Stomach (tissue), 9 donors: ENCODE results near the gene CISD3. TPM values are rescaled to one million over a fixed set of nuclear protein-coding genes. Genes with fewer than 3 reads are reported as not detected.

Experiments
- DNase-seq, 2 donors: peaks; one replicate each; pipeline versions ENCODE4 v3.0.0 to v3.0.0-alpha.2; 2013 to 2019
- H3K27ac ChIP-seq, 5 donors: fragments of 200-600 bp in 4 of 5; sonication (generic) in 4 of 5; one replicate each; pipeline ENCODE4 v1.5.1; 2013 to 2019; ENCODE audit warnings: mild to moderate bottlenecking in 1 of 5, moderate library complexity in 1 of 5
- H3K27me3 ChIP-seq, 3 donors: fragments of 200-600 bp; sonication (generic); one replicate each; pipeline ENCODE4 v1.5.1; 2017 to 2019; ENCODE audit warnings: mixed run types in 1 of 3
- H3K36me3 ChIP-seq, 4 donors: fragments of 200-600 bp; sonication (generic); 1 replicate in 3 of 4; 2 replicates in 1 of 4; pipeline ENCODE4 v1.5.1; 2016 to 2019
- H3K4me1 ChIP-seq, 4 donors: fragments of 200-600 bp; sonication (generic); one replicate each; pipeline ENCODE4 v1.5.1; 2016 to 2019
- H3K4me3 ChIP-seq, 4 donors: fragments of 200-600 bp; sonication (generic) in 3 of 4; one replicate each; pipeline ENCODE4 v1.5.1; 2016 to 2019; ENCODE audit warnings: mild to moderate bottlenecking in 1 of 4
- H3K9me3 ChIP-seq, 4 donors: fragments of 200-600 bp; sonication (generic); one replicate each; pipeline ENCODE4 v1.5.1; 2016 to 2019
- CTCF ChIP-seq, 7 experiments: fragments of 450-650 bp in 4 of 7; fragments of 200-600 bp in 3 of 7; sonication (generic) in 3 of 7; IDR thresholded peaks; one replicate each; pipeline ENCODE4 v1.5.1; 2016 to 2019; ENCODE audit warnings: antibody characterized with exemption in 7 of 7, control low read depth in 2 of 7, mild to moderate bottlenecking in 1 of 7
- EP300 ChIP-seq: sonication (generic); formaldehyde crosslinking; IDR thresholded peaks from one replicate; pipeline ENCODE4 v1.6.1; 2017; ENCODE audit warnings: antibody characterized with exemption
- POLR2A ChIP-seq, 4 donors: fragments of 450-650 bp; IDR thresholded peaks; one replicate each; pipeline ENCODE4 v1.6.1; 2016; ENCODE audit warnings: antibody characterized with exemption in 4 of 4, control low read depth in 2 of 4, mild to moderate bottlenecking in 1 of 4, moderate library complexity in 1 of 4
- POLR2AphosphoS5 ChIP-seq, 3 donors: sonication (generic); formaldehyde crosslinking; IDR thresholded peaks; one replicate each; pipeline ENCODE4 v1.6.1; 2016; ENCODE audit warnings: antibody characterized with exemption in 3 of 3
- whole genome bisulfite sequencing, 5 donors: extraction: QIAGEN DNeasy Blood & Tissue Kit in 3 of 5; methylation state at CpG; one replicate each; pipeline versions ENCODE4 v1.1.5 to v1.1.7; 2013 to 2018; 5-methylcytosine and 5-hydroxymethylcytosine counted together
- intact Hi-C: fragments of 100-400 bp; cut with DNase I; formaldehyde crosslinking; loops from one replicate; pipeline ENCODE4 v1.15.1; 2023; ENCODE audit warnings: low total_unique reads
- polyA plus RNA-seq, 3 donors: library from polyadenylated mRNA; stranded (reverse); fragments of 200-250 nt; gene quantifications; one replicate each; pipeline ENCODE4 v1.2.3, GENCODE V29; 2013
- total RNA-seq, 5 donors: library from RNA; depleted of rRNA; stranded (reverse); fragments of >200 nt; gene quantifications; one replicate each; pipeline versions ENCODE4 v1.1.0 to v1.2.3, GENCODE V29; 2014 to 2016
- donor health status: healthy with polysubstance abuse.
- donor health status: Bipolar disorder and iron deficiency.
- donor health status: healthy.

The CISD3 gene
- total and polyA plus RNA-seq, 8 donors: 4.0 to 79.9 (median 33.7) TPM

GRCh38 chr17:38768417-38768816 is 38.3 kb downstream of the CISD3 start:
- 58 to 71% (median 62%) methylated on average over 6 of the region's 6 CpGs for WGBS, 5 donors
- intact Hi-C loops: no loop called here
- peak overlapping the region in 1 of 5 donors; percentile 8 for H3K27ac ChIP-seq
- H3K27me3 ChIP-seq: no peaks in the 10 kb centered on the region
- TF ChIP-seq EP300: no peak
- no peak for TF ChIP-seq POLR2A (IDR thresholded peaks at IDR 0.05)
- TF ChIP-seq CTCF (IDR thresholded peaks at IDR 0.05): no peak
- TF ChIP-seq POLR2AphosphoS5 (IDR thresholded peaks at IDR 0.05): no peak
- DNase-seq: no peak
- H3K36me3 ChIP-seq: peaks cover 74 to 100% (median 100%) of the 10 kb centered on the region in 4 donors
- H3K4me1 ChIP-seq: no peaks in the 10 kb centered on the region
- H3K9me3 ChIP-seq: no peaks in the 10 kb centered on the region
- H3K4me3 ChIP-seq: no peak overlapping the region

GRCh38 chr17:38773258-38773657 is 43.1 kb downstream of the CISD3 start:
- no peak for DNase-seq
- H3K27ac ChIP-seq: no peak overlapping the region
- H3K9me3 ChIP-seq: no peaks in the 10 kb centered on the region
- no peaks in the 10 kb centered on the region for H3K27me3 ChIP-seq
- no peak overlapping the region for H3K4me3 ChIP-seq
- no peak for TF ChIP-seq POLR2A (IDR thresholded peaks at IDR 0.05)
- no peak for TF ChIP-seq POLR2AphosphoS5 (IDR thresholded peaks at IDR 0.05)
- no peak for TF ChIP-seq CTCF (IDR thresholded peaks at IDR 0.05)
- TF ChIP-seq EP300: no peak
- H3K36me3 ChIP-seq: peaks cover 88 to 100% (median 100%) of the 10 kb centered on the region in 4 donors
- intact Hi-C loops: no loop called here
- no peaks in the 10 kb centered on the region for H3K4me1 ChIP-seq

- WGBS, 5 donors: 79 to 88% (median 80%) methylated on average over 7 of the region's 7 CpGs
- TF ChIP-seq EP300: no peak
- TF ChIP-seq POLR2AphosphoS5 (IDR thresholded peaks at IDR 0.05): no peak
- TF ChIP-seq CTCF (IDR thresholded peaks at IDR 0.05): no peak
- no peak for TF ChIP-seq POLR2A (IDR thresholded peaks at IDR 0.05)
- intact Hi-C loops: no loop called here
- DNase-seq: no peak
- no peak overlapping the region for H3K4me3 ChIP-seq
- H3K4me1 ChIP-seq: no peaks in the 10 kb centered on the region
- no peak overlapping the region for H3K27ac ChIP-seq
- H3K27me3 ChIP-seq: no peaks in the 10 kb centered on the region
- peaks cover 98 to 100% (median 100%) of the 10 kb centered on the region in 4 donors for H3K36me3 ChIP-seq
- no peaks in the 10 kb centered on the region for H3K9me3 ChIP-seq
Measured at GRCh38 chr17:38777641-38778250, 47.6 kb downstream of the CISD3 start.

- peaks cover 96 to 100% (median 100%) of the 10 kb centered on the region in 4 donors for H3K36me3 ChIP-seq
- TF ChIP-seq POLR2A (IDR thresholded peaks at IDR 0.05) (no peak), CTCF (IDR thresholded peaks at IDR 0.05) (no peak), EP300 (no peak), POLR2AphosphoS5 (IDR thresholded peaks at IDR 0.05) (no peak)
- no peaks in the 10 kb centered on the region for H3K9me3 ChIP-seq
- intact Hi-C loops: no loop called here
- no peaks in the 10 kb centered on the region for H3K4me1 ChIP-seq
- no peak for DNase-seq
- H3K27ac ChIP-seq: no peak overlapping the region
- no peak overlapping the region for H3K4me3 ChIP-seq
- no peaks in the 10 kb centered on the region for H3K27me3 ChIP-seq
- 88 to 90% (median 89%) methylated on average over 21 to 23 of the region's 23 CpGs for WGBS, 5 donors
Measured at GRCh38 chr17:38779965-38780752, 50.0 kb downstream of the CISD3 start.
